Cardiac muscle cell (in vitro differentiated cells and primary cell): ENCODE results near the gene SMIM41. TPM values are rescaled to one million over a fixed set of nuclear protein-coding genes. Genes with fewer than 3 reads are reported as not detected.
A peak's percentile ranks its signal among the peaks of the same experiment; 100 is the strongest.

Experiments used
- DNase-seq, 2 donors: peaks; one replicate each; pipeline versions ENCODE4 v3.0.0 to v3.0.0-alpha.2; 2010 to 2017; ENCODE audit warnings: low read depth in 1 of 2, low spot score in 1 of 2
- H3K27ac ChIP-seq: fragments of 200-600 bp; sonication (generic); 2 replicates; pipeline ENCODE4 v1.5.1; 2016
- H3K27me3 ChIP-seq: fragments of 200-600 bp; sonication (generic); 2 replicates; pipeline ENCODE4 v1.6.0; 2016; ENCODE audit warnings: control low read depth
- H3K36me3 ChIP-seq: fragments of 200-600 bp; sonication (generic); 2 replicates; pipeline ENCODE4 v1.5.1; 2016; ENCODE audit warnings: control low read depth
- H3K4me1 ChIP-seq: fragments of 200-600 bp; sonication (generic); 2 replicates; pipeline ENCODE4 v1.8.1; 2017; ENCODE audit warnings: low read depth, mild to moderate bottlenecking, mixed run types
- H3K4me3 ChIP-seq: fragments of 200-600 bp; sonication (generic); 2 replicates; pipeline ENCODE4 v1.5.1; 2016; ENCODE audit warnings: mild to moderate bottlenecking
- H3K9me3 ChIP-seq: fragments of 200-600 bp; sonication (generic); 2 replicates; pipeline ENCODE4 v1.5.1; 2017; ENCODE audit warnings: low read depth, mild to moderate bottlenecking, control low read depth
- CTCF ChIP-seq: IDR thresholded peaks from 2 replicates; pipeline ENCODE4 v1.5.1; 2012; ENCODE audit warnings: low read depth, mild to moderate bottlenecking, low read length
- polyA plus RNA-seq: library from polyadenylated mRNA; unstranded; fragments of >200 nt; fragmentation: Nextera tagmentation; extraction: Ambion mirVana; gene quantifications from 2 replicates; pipeline ENCODE4 v1.2.1, GENCODE V29; 2016
- total RNA-seq: library from RNA; depleted of rRNA; stranded (reverse); fragments of >200 nt; gene quantifications from 2 replicates; pipeline ENCODE4 v1.2.3, GENCODE V29; 2016

The SMIM41 gene
- total and polyA plus RNA-seq, 2 experiments from 2014 or later, result not detected

GRCh38 chr12:52041695-52042123 is 37.8 kb upstream of the SMIM41 start:
- Histone ChIP-seq H3K4me1 (peaks cover under 1% of the 10 kb centered on the region), H3K27ac (no peak overlapping the region), H3K36me3 (no peaks in the 10 kb centered on the region), H3K4me3 (no peak overlapping the region), H3K9me3 (no peaks in the 10 kb centered on the region), H3K27me3 (no peaks in the 10 kb centered on the region)
- DNase-seq, result peak; percentile 60 to 70
- TF ChIP-seq CTCF, result no peak

GRCh38 chr12:52042706-52043385 is 36.7 kb upstream of the SMIM41 start:
- TF ChIP-seq CTCF, result no peak
- DNase-seq, result no peak
- no peaks in the 10 kb centered on the region for H3K9me3 ChIP-seq
- H3K4me3 ChIP-seq, result no peak overlapping the region
- H3K4me1 ChIP-seq, result no peaks in the 10 kb centered on the region
- H3K27me3 ChIP-seq, result no peaks in the 10 kb centered on the region
- H3K36me3 ChIP-seq, result no peaks in the 10 kb centered on the region
- no peak overlapping the region for H3K27ac ChIP-seq

- Histone ChIP-seq H3K36me3 (no peaks in the 10 kb centered on the region), H3K27me3 (no peaks in the 10 kb centered on the region), H3K4me3 (no peak overlapping the region), H3K4me1 (no peaks in the 10 kb centered on the region), H3K9me3 (no peaks in the 10 kb centered on the region), H3K27ac (no peak overlapping the region)
- DNase-seq, result peak in 1 of 2 donors; percentile 47
- no peak for TF ChIP-seq CTCF
Observed at GRCh38 chr12:52043386-52044212, 35.9 kb upstream of the SMIM41 start.

- H3K27me3 ChIP-seq, result no peaks in the 10 kb centered on the region
- no peak overlapping the region for H3K4me3 ChIP-seq
- TF ChIP-seq CTCF, result no peak
- H3K27ac ChIP-seq, result no peak overlapping the region
- H3K36me3 ChIP-seq, result no peaks in the 10 kb centered on the region
- peak in 1 of 2 donors; percentile 98 for DNase-seq
- H3K4me1 ChIP-seq, result no peaks in the 10 kb centered on the region
- H3K9me3 ChIP-seq, result no peaks in the 10 kb centered on the region
Observed at GRCh38 chr12:52044292-52044983, 35.1 kb upstream of the SMIM41 start.

- no peaks in the 10 kb centered on the region for H3K9me3 ChIP-seq
- H3K27ac ChIP-seq, result no peak overlapping the region
- no peaks in the 10 kb centered on the region for H3K36me3 ChIP-seq
- no peak for TF ChIP-seq CTCF
- H3K4me1 ChIP-seq, result peaks cover 5% of the 10 kb centered on the region
- DNase-seq, result no peak
- no peak overlapping the region for H3K4me3 ChIP-seq
- H3K27me3 ChIP-seq, result no peaks in the 10 kb centered on the region
Observed at GRCh38 chr12:52045794-52046199, 33.7 kb upstream of the SMIM41 start.
